ENCODE data around the gene NEK9. TPM values are rescaled to one million over a fixed set of nuclear protein-coding genes. Genes with fewer than 3 reads are reported as not detected.
A peak's percentile ranks its signal among the peaks of the same experiment; 100 is the strongest.

The NEK9 gene
- total RNA-seq, 2 experiments from 2014 or later = 51.8 to 56.4 TPM

GRCh38 chr14:75143761-75144527 lies 17.1 kb upstream of the NEK9 start:
- Mint-ChIP-seq H3K36me3 (peaks cover 13% of the 10 kb centered on the region), H3K27me3 (no peaks in the 10 kb centered on the region), H3K4me1 (ENCODE audit: low read depth) (peaks cover 57% of the 10 kb centered on the region), H3K27ac (no peak overlapping the region), H3K9me3 (no peaks in the 10 kb centered on the region), H3K4me3 (no peak overlapping the region)
- no peak for DNase-seq
- ChIA-PET POLR2A (no interaction called here), CTCF (interaction anchor here (0.9 to 12.7 kb wide), 3 partner anchors 40 to 160 kb away, joined by 3 to 118 read pairs (median 4); no protein-coding TSS in a partner anchor)
- intact Hi-C loops (cut with micrococcal nuclease) = loop anchor here (2.0 kb wide), 1 partner anchor 15 kb away; no protein-coding TSS in a partner anchor

DNA sequence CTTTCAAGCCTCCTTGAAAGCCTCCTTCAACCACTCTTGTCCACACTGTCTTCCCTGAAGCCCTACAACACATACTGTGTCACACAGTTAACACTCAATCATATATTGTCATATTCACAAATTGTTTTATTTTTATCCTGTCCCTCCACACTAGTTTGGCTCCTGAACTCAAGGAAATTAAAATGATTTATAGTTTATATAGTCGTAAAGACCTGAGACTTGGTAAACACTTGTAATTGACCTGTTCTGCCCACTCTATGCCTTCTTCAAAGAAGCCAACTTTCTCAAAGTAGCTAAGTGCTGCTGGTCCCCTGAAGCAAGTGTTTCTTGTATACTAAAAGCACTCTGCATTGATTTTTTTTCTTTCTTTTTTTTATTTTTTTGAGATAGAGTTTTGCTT lies 15.6 kb upstream of the NEK9 start:
- Mint-ChIP-seq H3K4me3 (no peak overlapping the region), H3K27me3 (no peaks in the 10 kb centered on the region), H3K27ac (no peak overlapping the region), H3K36me3 (peaks cover 10% of the 10 kb centered on the region), H3K9me3 (no peaks in the 10 kb centered on the region), H3K4me1 (ENCODE audit: low read depth) (peaks cover 61% of the 10 kb centered on the region)
- DNase-seq = no peak
- CTCF ChIA-PET = interaction anchor here (0.6 to 12.7 kb wide), 7 partner anchors 11 to 215 kb away, joined by 3 to 118 read pairs (median 5); no protein-coding TSS in a partner anchor
- intact Hi-C loops (cut with micrococcal nuclease) = loop anchor here (2.0 kb wide), 1 partner anchor 16 kb away; no protein-coding TSS in a partner anchor
- POLR2A ChIA-PET = no interaction called here

- H3K4me3 Mint-ChIP-seq = no peak overlapping the region
- H3K4me1 Mint-ChIP-seq (ENCODE audit: low read depth) = peaks cover 58% of the 10 kb centered on the region
- no peak overlapping the region for H3K27ac Mint-ChIP-seq
- H3K36me3 Mint-ChIP-seq = peaks cover 6% of the 10 kb centered on the region
- H3K9me3 Mint-ChIP-seq = no peaks in the 10 kb centered on the region
- POLR2A ChIA-PET = no interaction called here
- H3K27me3 Mint-ChIP-seq = no peaks in the 10 kb centered on the region
- DNase-seq = no peak
- intact Hi-C loops (cut with micrococcal nuclease) = loop anchor here (2.0 kb wide), 1 partner anchor 17 kb away; no protein-coding TSS in a partner anchor
- CTCF ChIA-PET = interaction anchor here (0.6 to 12.7 kb wide), 8 partner anchors 10 to 215 kb away, joined by 3 to 118 read pairs (median 5); no protein-coding TSS in a partner anchor
These were observed 15.1 kb upstream of the NEK9 start for GRCh38 chr14:75141967-75142366.

GRCh38 chr14:75141062-75141461 lies 14.2 kb upstream of the NEK9 start:
- peaks cover 1% of the 10 kb centered on the region for H3K36me3 Mint-ChIP-seq
- intact Hi-C loops (cut with micrococcal nuclease) = no loop called here
- H3K27me3 Mint-ChIP-seq = no peaks in the 10 kb centered on the region
- CTCF ChIA-PET = interaction anchor here (0.8 to 12.7 kb wide), 8 partner anchors 10 to 312 kb away, joined by 3 to 118 read pairs (median 6); no protein-coding TSS in a partner anchor
- no peaks in the 10 kb centered on the region for H3K9me3 Mint-ChIP-seq
- no peak overlapping the region for H3K27ac Mint-ChIP-seq
- POLR2A ChIA-PET = no interaction called here
- peaks cover 49% of the 10 kb centered on the region for H3K4me1 Mint-ChIP-seq (ENCODE audit: low read depth)
- no peak overlapping the region for H3K4me3 Mint-ChIP-seq
- no peak for DNase-seq

DNA sequence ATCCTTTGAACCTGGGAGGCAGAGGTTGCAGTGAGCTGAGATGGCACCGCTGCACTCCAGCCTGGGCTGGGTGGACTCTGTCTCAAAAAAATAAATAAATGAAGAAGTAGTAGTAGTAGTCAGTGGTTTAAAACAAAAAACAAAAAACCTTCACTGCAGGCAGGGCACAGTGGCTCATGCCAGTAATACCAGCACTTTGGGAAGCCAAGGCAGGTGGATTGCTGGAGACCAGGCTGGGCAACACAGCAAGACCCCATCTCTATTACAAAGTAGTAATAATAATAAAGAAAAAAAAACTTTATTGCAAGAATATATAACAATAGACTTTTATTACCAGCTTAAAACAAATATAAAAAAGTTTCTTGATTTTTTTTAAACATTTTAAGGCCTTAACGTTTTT lies 13.8 kb upstream of the NEK9 start:
- no peak for DNase-seq
- H3K4me1 Mint-ChIP-seq (ENCODE audit: low read depth) = peaks cover 47% of the 10 kb centered on the region
- H3K4me3 Mint-ChIP-seq = no peak overlapping the region
- no peak overlapping the region for H3K27ac Mint-ChIP-seq
- ChIA-PET CTCF (interaction anchor here (0.8 to 12.7 kb wide), 7 partner anchors 9 to 313 kb away, joined by 3 to 118 read pairs (median 6); no protein-coding TSS in a partner anchor), POLR2A (no interaction called here)
- peaks cover under 1% of the 10 kb centered on the region for H3K36me3 Mint-ChIP-seq
- no peaks in the 10 kb centered on the region for H3K27me3 Mint-ChIP-seq
- intact Hi-C loops (cut with micrococcal nuclease) = no loop called here
- no peaks in the 10 kb centered on the region for H3K9me3 Mint-ChIP-seq

DNA sequence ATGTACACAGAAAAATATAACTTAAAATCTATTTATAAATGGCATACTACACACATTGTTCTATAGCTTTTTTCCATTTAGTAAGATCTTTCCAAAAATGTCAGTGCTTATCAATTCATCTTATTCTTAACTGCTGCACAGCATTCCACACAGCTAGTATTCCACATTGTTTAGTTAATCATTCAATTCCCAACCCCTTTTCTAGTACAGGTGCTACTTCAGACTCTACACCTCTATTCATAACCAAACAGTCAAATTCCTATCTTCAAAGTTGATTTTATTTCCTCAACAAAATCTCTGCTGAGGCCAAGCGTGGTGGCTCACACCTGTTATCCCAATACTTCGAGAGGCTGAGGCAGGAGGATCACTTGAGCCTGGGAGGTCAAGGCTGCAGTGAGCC lies 12.3 kb upstream of the NEK9 start:
- no peaks in the 10 kb centered on the region for H3K9me3 Mint-ChIP-seq
- peaks cover 10% of the 10 kb centered on the region for H3K36me3 Mint-ChIP-seq
- POLR2A ChIA-PET = interaction anchor here (0.8 to 1.2 kb wide), 2 partner anchors 12 to 18 kb away, joined by 3 to 4 read pairs; partner anchors contain the start of gene NEK9
- peaks cover 36% of the 10 kb centered on the region for H3K4me1 Mint-ChIP-seq (ENCODE audit: low read depth)
- H3K27me3 Mint-ChIP-seq = no peaks in the 10 kb centered on the region
- intact Hi-C loops (cut with micrococcal nuclease) = loop anchor here (1.0 kb wide), 1 partner anchor 12 kb away; the partner anchor contains the start of gene NEK9
- DNase-seq = no peak
- CTCF ChIA-PET = interaction anchor here (0.5 to 12.7 kb wide), 2 partner anchors 157 to 416 kb away, joined by 3 to 118 read pairs; no protein-coding TSS in a partner anchor
- no peak overlapping the region for H3K27ac Mint-ChIP-seq
- no peak overlapping the region for H3K4me3 Mint-ChIP-seq

DNA sequence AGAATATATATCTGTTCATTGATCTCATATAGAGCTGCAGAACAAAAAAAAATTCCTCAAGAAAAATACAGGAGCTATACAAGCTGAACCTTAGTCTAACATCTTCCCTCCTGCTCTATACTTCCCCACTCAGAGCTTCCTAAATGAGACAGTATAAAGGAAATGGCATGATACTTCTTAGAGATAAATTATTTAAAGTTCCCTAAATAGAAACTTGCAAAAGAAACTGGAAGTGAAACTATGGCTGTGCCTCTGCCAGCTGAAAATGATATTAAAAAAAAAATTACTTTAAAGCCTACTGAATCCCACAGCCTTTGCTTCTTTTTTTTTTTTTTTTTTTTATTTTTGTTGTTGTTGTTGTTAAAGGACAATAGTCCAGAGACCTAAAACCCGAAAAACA lies 11.6 kb upstream of the NEK9 start:
- Mint-ChIP-seq H3K9me3 (no peaks in the 10 kb centered on the region), H3K27ac (peak overlapping the region; percentile 63), H3K36me3 (peaks cover 15% of the 10 kb centered on the region), H3K27me3 (no peaks in the 10 kb centered on the region), H3K4me3 (no peak overlapping the region), H3K4me1 (ENCODE audit: low read depth) (peaks cover 33% of the 10 kb centered on the region)
- CTCF ChIA-PET = interaction anchor here (0.5 to 12.7 kb wide), 6 partner anchors 158 to 417 kb away, joined by 3 to 118 read pairs (median 3); partner anchors contain the start of gene RPS6KL1
- intact Hi-C loops (cut with micrococcal nuclease) = no loop called here
- DNase-seq = no peak
- POLR2A ChIA-PET = interaction anchor here (0.8 to 1.2 kb wide), 3 partner anchors 12 to 157 kb away, joined by 3 to 4 read pairs (median 3); partner anchors contain the start of gene NEK9

DNA sequence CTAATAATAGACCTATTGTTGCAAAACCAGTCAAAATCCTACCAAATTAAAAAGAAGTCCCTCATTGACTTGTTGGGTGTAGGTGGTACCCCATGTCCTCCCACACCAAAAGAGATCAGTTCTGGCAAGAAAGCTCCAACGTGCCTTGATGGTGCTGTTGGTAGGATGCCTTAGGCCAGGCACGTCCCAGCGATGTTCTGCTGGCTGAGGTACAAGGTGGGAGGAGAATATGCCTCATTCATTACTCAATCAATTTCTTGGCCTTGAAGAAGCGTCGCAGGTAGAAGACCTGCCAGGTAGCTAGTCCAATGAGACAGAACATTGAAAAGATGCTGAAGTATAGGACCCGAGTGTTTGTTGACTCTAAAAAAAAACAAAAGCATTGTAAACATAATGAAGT lies 7.8 kb upstream of the NEK9 start:
- Mint-ChIP-seq H3K9me3 (no peaks in the 10 kb centered on the region), H3K27me3 (no peaks in the 10 kb centered on the region), H3K4me3 (no peak overlapping the region), H3K4me1 (ENCODE audit: low read depth) (peaks cover 23% of the 10 kb centered on the region), H3K36me3 (peaks cover 22% of the 10 kb centered on the region), H3K27ac (no peak overlapping the region)
- DNase-seq = no peak
- intact Hi-C loops (cut with micrococcal nuclease) = no loop called here
- ChIA-PET POLR2A (interaction anchor here (1.7 kb wide), 1 partner anchor 160 kb away, joined by 5 read pairs; no protein-coding TSS in a partner anchor), CTCF (interaction anchor here (1.3 to 12.7 kb wide), 3 partner anchors 162 to 171 kb away, joined by 5 to 118 read pairs (median 12); no protein-coding TSS in a partner anchor)

GRCh38 chr14:75133597-75133996 lies 6.7 kb upstream of the NEK9 start:
- no peak overlapping the region for H3K27ac Mint-ChIP-seq
- peaks cover 16% of the 10 kb centered on the region for H3K4me1 Mint-ChIP-seq (ENCODE audit: low read depth)
- H3K36me3 Mint-ChIP-seq = peaks cover 22% of the 10 kb centered on the region
- no peaks in the 10 kb centered on the region for H3K27me3 Mint-ChIP-seq
- no peaks in the 10 kb centered on the region for H3K9me3 Mint-ChIP-seq
- H3K4me3 Mint-ChIP-seq = no peak overlapping the region
- intact Hi-C loops (cut with micrococcal nuclease) = no loop called here
- ChIA-PET POLR2A (no interaction called here), CTCF (interaction anchor here (1.3 to 12.7 kb wide), 3 partner anchors 163 to 172 kb away, joined by 5 to 118 read pairs (median 12); no protein-coding TSS in a partner anchor)
- no peak for DNase-seq

DNA sequence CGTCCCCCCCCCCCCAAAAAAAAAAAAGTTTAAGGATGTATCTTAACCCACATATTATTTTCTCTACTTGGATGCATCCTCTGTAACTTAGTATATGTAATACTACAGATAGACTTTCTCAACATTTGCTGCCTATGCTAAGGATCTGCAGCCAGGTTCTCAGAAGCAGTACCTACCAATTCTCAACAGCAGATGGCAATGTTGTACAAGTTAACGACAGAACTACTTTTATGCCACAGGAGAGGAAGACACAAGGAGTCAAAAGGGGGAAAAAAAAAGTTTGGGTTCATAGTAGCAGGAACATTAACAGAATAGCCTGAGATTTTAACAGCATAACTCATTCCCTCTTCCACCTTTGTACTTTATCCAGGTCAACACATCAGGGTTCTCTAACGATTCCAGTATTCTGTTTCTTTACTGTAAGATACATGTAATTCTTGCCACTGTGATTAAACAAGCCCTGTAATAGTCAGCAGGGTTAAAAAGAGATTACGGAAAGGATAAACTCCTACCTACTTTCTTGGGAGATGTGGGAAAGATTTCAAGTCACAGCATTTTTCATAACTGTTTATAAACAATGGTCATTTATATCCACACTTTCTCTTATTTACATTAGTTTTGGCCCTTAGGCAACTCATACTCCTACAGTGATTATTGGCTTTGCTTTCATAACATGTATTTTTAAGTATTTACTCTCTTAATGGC lies 5.7 kb upstream of the NEK9 start:
- H3K4me3 Mint-ChIP-seq = no peak overlapping the region

GRCh38 chr14:75128596-75128990 lies 1.7 kb upstream of the NEK9 start:
- no peak overlapping the region for H3K27ac Mint-ChIP-seq
- H3K4me1 Mint-ChIP-seq (ENCODE audit: low read depth) = peaks cover 43% of the 10 kb centered on the region
- no peaks in the 10 kb centered on the region for H3K9me3 Mint-ChIP-seq
- peaks cover 14% of the 10 kb centered on the region for H3K36me3 Mint-ChIP-seq
- intact Hi-C loops (cut with micrococcal nuclease) = loop anchor here (5.0 to 10.0 kb wide), 5 partner anchors 66 to 534 kb away; partner anchors contain the start of genes ACYP1, BATF, ERG28 and TTLL5
- H3K4me3 Mint-ChIP-seq = peak overlapping the region; percentile 18
- ChIA-PET POLR2A (no interaction called here), CTCF (interaction anchor here (1.0 to 10.9 kb wide), 3 partner anchors 12 to 179 kb away, joined by 4 to 280 read pairs (median 5); no protein-coding TSS in a partner anchor)
- no peaks in the 10 kb centered on the region for H3K27me3 Mint-ChIP-seq
- no peak for DNase-seq

More for the DNA sequence above, 5.7 kb upstream of the NEK9 start:
- intact Hi-C loops (cut with micrococcal nuclease) = loop anchor here (1.0 kb wide), 2 partner anchors 164 to 171 kb away; no protein-coding TSS in a partner anchor
- Mint-ChIP-seq H3K27ac (peak overlapping the region; percentile 50), H3K4me1 (ENCODE audit: low read depth) (peaks cover 18% of the 10 kb centered on the region), H3K27me3 (no peaks in the 10 kb centered on the region), H3K9me3 (no peaks in the 10 kb centered on the region), H3K36me3 (peaks cover 24% of the 10 kb centered on the region)
- ChIA-PET POLR2A (no interaction called here), CTCF (interaction anchor here (0.7 to 10.9 kb wide), 13 partner anchors 10 to 445 kb away, joined by 3 to 280 read pairs (median 4); no protein-coding TSS in a partner anchor)
- DNase-seq = peak; percentile 37

Data from activated CD4-positive, alpha-beta memory T cell treated with anti-CD3 and anti-CD28 coated beads for 36 hours (primary cell).